GM18508 (cell line): ENCODE results near the gene ZNG1F.
A peak's percentile ranks its signal among the peaks of the same experiment; 100 is the strongest.
"Not testable (repeated sequence)": the region's sequence is repeated elsewhere in the genome, so short reads cannot be mapped to it uniquely, and the experiment has no call there.

Experiments used
- ATAC-seq: cut with Tn5 transposase; IDR thresholded peaks from one replicate; pipeline ENCODE4 v1.9.1; 2021; ENCODE audit warnings: moderate number of reproducible peaks; ENCODE audit not compliant: insufficient read depth, unreplicated experiment

Gene ZNG1F

DNA sequence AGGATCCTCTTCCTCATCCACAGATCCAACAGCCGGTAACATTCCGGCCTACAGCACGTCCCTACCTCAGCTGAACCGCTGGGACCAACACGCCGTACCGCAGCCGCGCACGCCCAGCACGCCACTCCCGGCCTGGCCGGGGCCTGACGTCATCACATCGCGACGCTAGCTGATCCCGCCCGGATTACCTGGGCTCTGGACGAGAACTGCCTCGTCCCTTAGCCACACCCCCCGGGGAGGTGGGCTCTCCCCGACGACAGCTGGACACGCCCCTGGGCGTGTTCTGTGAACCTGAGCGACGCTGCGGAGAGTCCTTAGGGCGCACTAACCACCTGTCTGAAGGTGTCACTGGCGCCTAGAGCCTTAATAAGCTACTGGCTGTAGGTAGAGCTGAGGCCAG, at the start of gene ZNG1F:
TSS of gene ZNG1F (minus strand) at position 101 of the 400 bp plus-strand sequence. CDS start at position 42, 59 bp downstream.
- ATAC-seq, result not testable (repeated sequence)

DNA sequence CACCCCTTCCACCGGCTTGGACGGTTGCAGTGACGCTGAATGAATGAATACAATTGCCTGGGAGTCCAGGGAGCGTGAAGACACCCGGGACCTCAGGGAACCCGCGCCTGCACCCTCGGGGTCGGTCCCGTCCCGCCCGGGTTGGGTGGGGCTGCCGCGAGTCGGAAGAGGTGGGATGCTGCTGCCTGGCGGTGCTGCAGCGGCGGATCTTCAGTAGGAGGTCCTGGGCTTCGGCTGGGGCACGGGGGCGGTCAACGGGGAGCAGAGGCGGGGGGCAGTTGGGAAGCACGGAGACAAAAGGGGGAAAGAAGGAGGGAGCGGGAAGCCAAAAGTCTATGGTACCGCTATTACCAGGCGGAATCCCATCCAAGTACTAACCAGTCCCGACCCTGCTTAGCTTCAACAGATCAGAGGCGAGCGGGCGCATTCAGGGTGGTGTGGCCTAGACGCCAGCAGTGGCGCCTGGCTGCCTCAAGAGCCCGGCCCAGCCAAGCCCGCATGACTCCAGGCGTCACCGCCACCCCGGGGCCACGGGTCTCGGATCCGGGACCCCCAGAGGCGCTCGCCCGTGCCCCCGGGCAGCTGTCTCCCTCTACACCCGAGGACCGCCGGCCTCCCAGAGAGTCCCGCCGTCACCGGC, 48.1 kb upstream of the ZNG1F start:
- not testable (repeated sequence) for ATAC-seq

DNA sequence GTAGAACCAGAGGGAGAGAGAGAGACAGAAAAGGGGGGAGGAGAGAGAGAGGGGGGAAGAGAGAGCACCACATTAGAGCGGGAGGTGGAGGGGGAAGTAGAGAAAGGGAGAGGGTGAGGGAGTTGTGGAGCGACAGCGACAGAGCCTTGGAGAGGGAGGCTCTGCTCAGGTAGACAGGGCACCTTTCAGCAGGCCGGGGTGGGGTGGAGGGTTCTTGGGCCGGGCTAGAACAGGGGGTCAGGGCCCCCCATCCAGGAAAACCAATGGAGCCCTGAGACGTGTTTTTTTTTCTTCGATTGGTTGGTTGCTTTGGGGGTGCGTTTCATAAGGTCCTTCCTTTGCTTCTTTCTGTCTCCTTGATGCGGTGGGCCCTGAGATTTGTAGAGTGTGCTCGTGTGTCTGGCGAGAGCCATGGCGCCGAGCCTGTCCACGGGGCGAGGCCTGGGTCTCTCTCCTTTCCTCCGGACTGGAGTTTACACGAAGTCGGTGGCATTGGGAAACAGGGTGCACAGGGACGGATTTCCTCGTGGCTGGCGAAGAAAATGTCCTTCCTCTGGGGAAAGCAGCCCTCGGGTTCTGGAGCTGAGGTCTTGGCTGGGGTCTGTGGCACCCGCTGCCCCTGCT, 47.5 kb upstream of the ZNG1F start:
- not testable (repeated sequence) for ATAC-seq

DNA sequence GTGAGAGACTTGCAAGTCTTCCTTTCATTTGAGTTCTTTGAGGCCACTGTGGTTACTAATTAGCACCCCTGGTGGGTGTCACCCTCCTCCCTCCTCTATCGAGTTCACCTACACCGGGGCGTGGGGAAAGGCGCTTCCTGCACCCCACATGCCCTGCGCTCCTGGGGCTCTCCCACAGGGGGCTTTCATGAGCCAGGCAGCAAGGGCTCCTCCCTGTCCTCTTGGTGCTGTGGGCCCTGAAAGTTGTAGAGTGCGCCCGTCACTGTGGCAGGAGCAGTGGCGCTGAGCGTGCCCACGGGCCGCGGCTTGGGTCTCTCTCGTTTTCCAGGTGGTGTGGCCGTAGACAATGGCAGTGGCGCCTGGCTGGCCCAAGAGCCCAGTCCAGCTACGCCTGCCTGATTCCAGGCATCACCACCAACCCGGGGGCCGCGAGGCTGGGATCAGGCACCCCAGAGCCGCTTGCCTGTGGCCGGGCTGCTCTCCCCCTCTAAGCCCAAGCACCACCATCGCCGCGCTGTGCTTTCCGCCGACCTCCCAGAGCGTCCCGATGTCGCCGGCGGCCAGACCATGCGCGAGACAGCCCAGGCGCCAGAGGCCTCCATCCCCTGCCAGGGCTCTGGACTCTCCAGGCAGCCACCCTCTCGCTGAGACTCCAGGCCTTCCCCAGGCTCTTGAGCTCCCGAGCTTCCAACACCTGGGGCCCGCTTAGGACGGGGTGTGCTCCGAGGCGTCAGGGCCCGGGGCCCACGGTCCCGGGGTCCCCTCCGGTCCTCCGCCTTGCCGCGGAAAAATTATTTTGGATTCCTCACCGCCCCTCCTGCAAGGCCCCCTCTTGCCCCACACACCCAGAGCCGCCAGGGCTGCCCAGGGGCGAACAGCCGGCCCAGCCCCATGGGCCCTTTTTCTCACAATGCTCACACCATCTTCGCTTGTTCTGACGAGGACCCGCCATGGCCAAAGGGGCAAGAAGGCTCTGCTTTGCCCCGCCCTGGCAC, 46.0 kb upstream of the ZNG1F start:
- ATAC-seq, result peak; percentile 100

DNA sequence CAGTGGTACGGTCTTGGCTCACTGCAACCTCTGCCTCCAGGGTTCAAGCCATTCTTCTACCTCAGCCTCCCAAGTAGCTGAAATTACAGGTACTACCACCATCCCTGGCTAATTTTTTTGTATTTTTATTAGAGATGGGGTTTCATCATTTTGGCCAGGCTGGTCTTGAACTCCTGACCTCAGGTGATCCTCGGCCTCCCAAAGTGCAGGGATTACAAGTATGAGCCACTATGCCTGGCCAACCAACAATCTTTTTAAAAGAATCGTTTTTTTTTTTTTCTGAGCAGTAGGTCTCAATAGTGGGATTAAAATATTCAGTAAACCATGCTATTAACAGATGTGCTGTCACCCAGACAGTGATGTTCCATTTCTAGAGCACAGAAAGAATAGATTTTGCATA, 45.1 kb upstream of the ZNG1F start:
- ATAC-seq, result peak; percentile 4

DNA sequence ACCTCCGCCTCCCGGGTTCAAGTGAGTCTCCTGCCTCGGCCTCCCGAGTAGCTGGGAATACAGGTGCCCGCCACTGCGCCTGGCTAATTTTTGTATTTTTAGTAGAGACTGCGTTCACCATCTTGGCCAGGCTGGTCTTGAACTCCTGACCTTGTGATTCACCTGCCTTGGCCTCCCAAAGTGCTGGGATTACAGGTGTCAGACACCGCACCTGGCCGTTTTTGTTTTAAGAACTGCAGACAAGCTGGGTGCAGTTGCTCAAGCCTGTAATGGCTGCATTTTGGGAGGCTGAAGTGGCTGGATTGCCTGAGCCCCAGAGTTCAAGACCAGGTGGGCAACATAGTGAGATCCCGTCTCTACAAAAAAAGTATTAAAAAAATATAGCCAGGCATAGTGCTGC, 43.2 kb upstream of the ZNG1F start:
- not testable (repeated sequence) for ATAC-seq

DNA sequence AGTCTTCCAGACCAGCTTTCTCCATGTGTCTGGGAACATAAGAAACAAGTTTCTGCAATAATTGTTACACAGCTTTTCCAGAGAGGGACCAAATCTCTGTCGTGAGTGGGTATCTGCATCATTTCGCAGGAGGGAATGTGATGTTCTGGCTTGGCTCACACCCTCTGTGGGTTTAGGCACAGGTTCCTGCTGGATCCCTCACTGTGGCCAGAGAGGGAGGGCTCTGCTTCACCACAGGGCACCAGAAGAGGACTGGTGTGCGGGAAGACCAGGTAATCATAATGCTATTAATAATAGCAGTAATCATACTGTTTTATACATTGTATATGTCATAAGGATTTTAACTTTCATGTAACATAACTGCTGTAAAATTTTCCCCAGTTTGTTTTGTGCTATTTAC, 41.3 kb upstream of the ZNG1F start:
- not testable (repeated sequence) for ATAC-seq

DNA sequence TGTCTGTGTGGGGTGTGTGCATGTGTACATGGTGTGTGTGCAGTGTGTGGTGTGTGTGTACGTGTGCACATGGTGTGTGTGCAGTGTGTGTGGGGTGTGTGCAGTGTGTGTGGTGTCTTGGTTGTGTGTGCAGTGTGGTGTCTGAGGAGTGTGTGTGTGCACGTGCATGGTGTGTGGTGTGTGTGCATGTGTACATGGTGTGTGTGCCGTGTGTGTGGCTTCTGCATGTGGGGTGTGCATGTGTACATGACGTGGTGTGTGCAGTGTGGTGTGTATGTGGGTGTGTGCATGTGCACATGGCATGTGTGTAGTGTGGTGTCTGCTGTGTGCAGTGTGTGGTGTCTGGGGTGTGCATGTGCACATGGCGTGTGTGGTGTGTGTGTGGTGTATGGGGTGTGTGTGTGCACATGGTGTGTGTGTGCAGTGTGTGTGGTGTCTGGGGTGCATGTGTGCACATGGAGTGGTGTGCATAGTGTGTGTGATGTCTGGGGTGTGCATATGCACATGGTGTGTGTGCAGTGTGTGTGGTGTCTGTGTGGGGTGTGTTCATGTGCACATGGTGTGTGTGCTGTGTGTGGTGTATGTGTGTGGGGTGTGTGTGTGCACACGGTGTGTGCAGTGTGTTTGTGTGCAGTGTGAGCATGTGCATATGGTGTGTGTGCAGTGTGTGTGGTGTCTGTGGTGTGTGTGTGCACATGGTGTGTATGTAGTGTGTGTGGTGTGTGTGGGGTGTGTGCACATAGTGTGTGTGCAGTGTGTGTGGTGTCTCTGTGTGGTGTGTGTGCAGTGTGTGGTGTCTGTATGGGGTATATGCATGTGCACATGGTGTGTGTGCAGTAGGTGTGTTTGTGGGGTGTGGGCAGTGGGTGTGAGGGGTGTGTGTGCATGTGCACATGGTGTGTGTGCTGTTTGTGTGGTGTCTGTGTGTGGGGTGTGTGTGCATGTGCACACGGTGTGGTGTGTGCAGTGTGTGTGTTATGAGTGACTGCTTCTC, 40.6 kb upstream of the ZNG1F start:
- ATAC-seq, result no peak

DNA sequence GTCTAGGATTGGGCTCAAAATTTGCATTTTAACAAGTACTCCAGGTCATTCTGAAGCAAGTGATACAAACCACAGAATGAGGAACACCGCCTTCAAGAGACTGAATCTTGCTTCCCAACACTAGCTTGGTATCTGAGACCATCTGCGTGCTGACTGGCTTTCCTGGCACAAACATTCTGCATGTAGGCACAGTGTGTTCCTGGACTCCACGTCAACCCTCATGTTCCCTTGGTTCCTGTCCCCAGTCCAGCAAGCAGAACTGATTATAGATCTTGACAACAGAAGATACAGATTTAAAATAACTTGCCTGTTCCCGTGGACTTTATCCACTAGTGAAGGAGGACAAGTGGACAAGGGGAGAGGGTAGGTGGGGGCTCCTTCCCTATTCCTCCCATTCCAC, 30.7 kb upstream of the ZNG1F start:
- ATAC-seq, result not testable (repeated sequence)

DNA sequence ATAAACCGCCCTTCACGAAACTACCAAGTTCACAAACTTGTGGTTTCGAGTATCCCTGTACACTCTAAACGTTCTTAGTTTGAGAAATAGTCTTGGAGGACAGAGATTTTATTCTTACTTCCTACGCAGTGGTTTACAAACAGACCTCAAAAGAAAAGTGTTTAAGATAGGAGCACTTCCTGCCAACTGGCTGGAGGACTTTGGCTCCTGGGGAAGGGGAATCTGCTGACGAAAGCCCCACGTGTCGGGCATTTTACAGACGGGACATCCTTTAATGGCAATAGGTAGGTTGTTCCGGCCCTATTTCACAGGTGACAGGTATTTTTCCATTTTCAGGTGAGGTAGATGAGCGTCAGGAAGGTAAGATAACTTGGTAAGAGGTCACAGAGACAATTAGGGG, 678 bp downstream of the ZNG1F start:
- not testable (repeated sequence) for ATAC-seq

DNA sequence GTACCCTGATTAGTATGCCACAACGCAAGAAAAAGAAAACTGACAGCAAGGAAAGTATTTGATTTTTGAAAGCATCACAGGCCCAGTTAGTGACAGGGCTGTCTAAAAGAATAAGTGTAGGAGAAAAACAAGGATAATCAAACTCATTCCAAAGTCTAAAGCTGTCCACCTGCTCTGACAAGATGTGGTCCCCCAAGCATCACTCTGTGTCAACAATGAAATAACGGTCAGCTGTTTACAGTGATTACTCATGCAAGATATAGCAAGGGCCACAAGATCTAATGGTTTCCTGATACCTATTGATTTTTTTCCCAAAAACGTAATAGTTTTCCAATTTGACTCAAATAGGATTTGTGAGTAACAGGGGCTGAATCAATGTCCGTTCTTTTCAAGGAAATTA, 14.1 kb downstream of the ZNG1F start:
- ATAC-seq, result not testable (repeated sequence)

DNA sequence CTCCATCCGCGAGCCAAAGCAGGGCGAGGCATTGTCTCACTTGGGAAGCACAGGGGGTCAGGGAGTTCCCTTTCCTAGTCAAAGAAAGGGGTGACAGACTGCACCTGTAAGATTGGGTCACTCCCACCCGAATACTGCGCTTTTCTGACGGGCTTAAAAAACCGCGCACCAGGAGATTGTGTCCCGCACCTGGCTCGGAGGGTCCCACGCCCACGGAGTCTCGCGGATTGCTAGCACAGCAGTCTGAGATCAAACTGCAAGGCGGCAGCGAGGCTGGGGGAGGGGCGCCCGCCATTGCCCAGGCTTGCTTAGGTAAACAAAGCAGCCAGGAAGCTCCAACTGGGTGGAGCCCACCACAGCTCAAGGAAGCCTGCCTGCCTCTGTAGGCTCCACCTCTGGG, 39.0 kb downstream of the ZNG1F start:
- ATAC-seq, result not testable (repeated sequence)

DNA sequence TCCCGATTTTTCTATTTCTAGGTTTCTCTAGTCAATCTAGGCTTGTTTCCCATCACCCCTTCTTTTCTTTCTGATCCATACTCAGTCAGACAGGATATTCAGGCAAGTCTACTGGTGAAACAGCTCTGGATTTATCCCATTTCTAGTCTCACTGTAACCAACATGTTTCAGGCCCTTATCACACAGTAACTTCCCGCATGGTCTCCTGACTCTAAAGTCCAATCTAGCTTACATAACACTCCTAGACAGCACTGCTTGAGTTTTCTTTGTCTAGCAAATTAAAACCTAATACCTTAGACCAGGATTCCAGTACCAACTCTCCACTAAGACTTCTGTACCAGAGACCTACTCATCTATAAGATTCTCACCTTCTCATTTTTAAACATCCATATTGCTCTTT, 47.2 kb downstream of the ZNG1F start:
- ATAC-seq, result not testable (repeated sequence)

DNA sequence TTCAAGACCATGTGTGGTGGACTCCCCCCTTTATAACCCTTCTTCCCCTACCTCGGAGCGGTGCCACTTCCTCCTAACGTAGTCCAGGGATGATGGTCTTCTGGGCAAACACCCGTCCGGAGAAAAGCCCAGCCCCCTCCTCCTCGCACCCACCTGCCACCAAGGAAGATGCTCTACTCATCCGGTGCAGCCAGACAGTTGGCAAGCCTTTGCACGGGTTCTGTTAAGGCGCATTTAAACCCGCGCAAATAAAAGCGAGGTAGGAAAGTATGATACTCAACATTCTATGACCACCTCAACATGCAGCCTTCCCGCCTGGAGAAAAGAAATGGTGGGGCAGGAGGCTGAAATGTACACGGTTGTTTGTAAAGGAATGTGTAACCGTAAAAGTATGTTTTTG, 60.5 kb downstream of the ZNG1F start, which contains the start of gene FOXD4L6:
TSS of gene FOXD4L6 (minus strand) at position 101 of the 400 bp plus-strand sequence. CDS start 298 bp downstream, outside the sequence.
- ATAC-seq, result not testable (repeated sequence)

DNA sequence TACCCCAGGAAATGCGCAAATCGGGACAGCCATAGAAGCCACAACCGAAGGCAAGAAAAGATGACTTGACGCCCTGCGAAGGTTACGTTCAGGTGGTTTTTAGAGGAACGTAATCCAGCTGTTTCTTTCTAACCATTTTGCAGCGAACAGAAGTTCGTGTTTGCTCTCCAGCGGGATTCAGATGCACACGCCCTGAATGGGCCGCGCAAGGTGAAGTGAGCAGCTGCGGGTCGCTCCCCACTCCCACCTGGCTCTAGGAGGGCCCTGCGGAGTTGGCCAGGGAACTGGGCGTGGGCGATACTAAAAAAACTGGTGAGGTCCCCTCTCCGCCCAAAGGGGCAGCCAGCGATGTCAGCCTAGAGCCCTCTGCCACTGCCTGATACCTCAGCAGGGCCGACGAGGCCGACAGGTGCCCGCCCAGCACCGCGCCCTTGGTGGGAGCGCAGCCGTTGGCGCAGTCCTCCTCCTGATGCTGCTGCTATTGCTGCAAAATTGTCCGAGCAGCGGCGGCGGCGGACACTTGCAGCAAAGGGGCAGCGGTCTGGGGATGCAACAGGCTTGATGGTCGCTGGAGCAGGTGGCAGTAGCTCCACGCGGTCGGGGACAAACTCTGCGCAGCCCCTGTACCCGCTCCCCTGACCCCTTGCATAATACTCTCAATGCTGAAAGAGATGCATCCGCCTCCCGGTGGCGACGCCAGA, 62.2 kb downstream of the ZNG1F start:
- ATAC-seq, result not testable (repeated sequence)

DNA sequence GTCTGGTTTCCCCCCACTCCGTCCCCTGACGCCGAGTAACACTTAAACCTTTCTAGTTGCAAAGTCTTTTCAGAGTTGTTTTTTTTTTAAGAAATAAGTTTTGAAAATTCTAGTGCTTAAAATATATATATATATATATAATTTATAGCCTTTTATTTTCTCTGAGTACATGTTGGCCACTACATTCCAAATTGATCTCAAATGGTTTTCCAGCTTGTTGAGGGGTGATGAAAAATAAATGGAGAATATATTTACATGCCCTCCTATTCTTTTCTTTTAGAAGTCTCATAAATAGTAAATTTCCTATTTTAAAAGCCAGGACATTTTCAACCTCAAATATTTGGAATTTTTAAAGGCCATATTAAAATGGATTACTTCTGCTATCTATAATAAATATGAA, 63.2 kb downstream of the ZNG1F start:
- ATAC-seq, result not testable (repeated sequence)

DNA sequence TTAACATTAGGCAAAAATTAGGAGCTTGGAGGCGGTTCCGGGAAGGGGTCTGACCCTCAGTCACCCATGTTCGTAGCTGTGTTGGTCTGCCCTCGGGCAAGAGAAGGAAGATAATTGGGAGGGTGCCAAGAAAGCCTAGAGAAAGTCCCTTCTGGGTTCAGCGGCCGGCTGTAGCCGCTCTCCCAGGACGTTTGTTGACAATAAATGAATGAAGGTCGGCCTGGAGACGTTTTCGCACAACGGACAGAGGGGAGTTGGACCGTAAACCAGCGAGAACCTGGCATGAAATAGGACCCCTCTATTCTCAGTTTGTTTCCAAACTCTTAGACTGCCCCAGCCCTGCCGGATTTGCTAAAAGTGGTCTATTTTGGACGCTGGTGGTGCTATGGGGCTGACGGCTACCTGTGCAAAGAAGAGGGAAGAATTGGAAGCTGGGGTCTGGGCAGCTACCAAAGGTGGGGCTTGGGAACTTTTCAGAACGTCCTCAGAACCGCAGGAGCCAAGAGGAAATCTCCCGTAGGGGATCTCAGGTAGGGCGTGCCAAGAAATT, 63.9 kb downstream of the ZNG1F start:
- ATAC-seq, result not testable (repeated sequence)

DNA sequence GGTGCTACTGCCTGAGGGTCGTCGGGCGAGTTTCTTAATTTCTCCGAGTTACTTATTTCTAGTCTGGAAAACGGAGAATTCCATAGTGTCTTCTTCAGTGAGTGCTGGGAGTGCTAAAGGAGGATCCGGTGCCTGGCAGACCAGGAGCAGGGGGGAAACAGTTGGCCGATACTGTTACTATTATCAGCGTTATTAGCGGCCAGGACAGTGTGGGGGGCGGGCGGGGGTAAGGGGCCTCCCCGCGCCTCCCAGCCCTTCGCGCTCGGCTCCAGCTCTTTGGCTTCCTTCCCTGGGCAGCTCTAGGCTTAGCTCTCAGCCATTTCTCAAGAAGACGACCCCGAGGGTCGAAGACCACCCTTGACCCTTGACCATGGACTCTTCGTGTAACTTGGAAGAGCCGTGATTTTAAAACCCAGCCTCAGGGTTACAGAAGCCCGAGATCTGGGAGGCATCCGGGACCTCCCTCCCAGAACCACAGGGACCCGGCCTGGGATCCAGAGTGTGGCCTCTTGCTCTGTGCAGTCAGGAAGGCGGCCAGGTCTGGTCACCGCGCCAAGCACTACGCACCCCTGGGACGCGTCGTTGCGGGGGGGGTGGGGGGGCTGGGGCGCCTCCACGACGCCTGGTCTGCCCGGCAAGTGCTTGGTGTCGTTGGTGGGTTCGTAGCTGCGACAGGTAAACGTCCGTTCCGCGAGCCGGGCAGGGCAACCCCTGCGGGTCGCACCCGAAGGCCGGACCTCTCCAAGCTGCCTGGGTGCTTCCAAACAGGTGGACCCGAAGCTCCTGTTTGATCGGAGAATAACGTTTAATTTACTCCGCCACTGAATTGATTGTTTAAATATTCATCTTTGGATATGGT, 64.6 kb downstream of the ZNG1F start:
- not testable (repeated sequence) for ATAC-seq
